ENCODE results near the gene TNIK. TPM values are rescaled to one million over a fixed set of nuclear protein-coding genes. Genes with fewer than 3 reads are reported as not detected.

TNIK gene
- polyA plus RNA-seq, 1 of the 3 experiments (the other 2 are of a cell fraction): 19.4 TPM

DNA sequence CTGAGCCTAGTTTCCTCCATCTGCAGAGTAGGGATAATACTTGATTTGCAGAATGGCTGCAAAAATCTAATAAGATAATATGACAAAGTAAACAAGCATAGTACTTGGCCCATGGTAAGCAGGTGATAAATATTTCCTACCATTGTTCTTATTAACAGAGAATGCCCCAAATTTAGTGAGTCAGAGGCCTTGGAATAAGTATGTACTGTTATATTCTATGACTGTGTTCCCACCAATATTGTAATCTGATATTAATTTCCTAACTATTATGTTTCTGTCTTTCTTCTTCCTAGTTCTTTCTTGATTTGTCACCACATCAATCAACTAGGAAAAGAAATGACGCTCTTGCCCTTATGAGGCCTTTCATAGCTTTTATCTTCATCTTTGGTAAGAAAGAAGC is 255.3 kb downstream of the TNIK start:
- Histone ChIP-seq H3K4me3 (ENCODE audit: low read depth in 2 of 2, low read length in 1 of 2) (no peak overlapping the region), H3K9ac (no peak overlapping the region), H3K36me3 (replicated peaks in 1 of 2; ENCODE audit: control insufficient read depth in 1 of 2, insufficient read depth in 2 of 2, low read length in 1 of 2) (peaks cover 2 to 16% of the 10 kb centered on the region in 2 experiments), H3K79me2 (ENCODE audit: insufficient read depth) (no peaks in the 10 kb centered on the region), H4K20me1 (ENCODE audit: insufficient read depth) (no peaks in the 10 kb centered on the region), H3K27ac (ENCODE audit: low read depth in 2 of 2, low read length in 1 of 2) (no peak overlapping the region), H3F3A (replicated peaks; ENCODE audit: insufficient read depth) (no peaks in the 10 kb centered on the region), H3K9me3 (no peaks in the 10 kb centered on the region), H2AFZ (ENCODE audit: low read depth) (no peak overlapping the region), H3K9me2 (no peaks in the 10 kb centered on the region; the same call in 1 of the 2 replicates), H3K4me2 (no peak overlapping the region), H3K4me1 (ENCODE audit: control insufficient read depth in 1 of 2, insufficient read depth in 2 of 2, low read depth in 1 of 2, low read length in 1 of 2) (peaks cover 0 to 7% of the 10 kb centered on the region in 2 experiments; a peak in 1 of 4 replicates), H3K27me3 (ENCODE audit: insufficient read depth) (no peaks in the 10 kb centered on the region)
- DNase-seq: no peak
- TF ChIP-seq, protein P1, sequence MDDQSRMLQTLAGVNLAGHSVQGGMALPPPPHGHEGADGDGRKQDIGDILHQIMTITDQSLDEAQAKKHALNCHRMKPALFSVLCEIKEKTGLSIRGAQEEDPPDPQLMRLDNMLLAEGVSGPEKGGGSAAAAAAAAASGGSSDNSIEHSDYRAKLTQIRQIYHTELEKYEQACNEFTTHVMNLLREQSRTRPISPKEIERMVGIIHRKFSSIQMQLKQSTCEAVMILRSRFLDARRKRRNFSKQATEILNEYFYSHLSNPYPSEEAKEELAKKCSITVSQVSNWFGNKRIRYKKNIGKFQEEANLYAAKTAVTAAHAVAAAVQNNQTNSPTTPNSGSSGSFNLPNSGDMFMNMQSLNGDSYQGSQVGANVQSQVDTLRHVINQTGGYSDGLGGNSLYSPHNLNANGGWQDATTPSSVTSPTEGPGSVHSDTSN (IDR thresholded peaks at IDR 0.05): peak; percentile 9; the same call in 1 of the 2 replicates
- TF ChIP-seq POLR2AphosphoS5 (IDR thresholded peaks at IDR 0.05; ENCODE audit: low read depth, low read length) (no peak), SMC3 (IDR thresholded peaks at IDR 0.05; ENCODE audit: low read depth, low read length) (no peak)
- ChIA-PET POLR2A (interaction anchor here (0.6 kb wide), 1 partner anchor 201 kb away, joined by 4 read pairs; no protein-coding TSS in a partner anchor), CTCF (interaction anchor here (1.4 kb wide), 1 partner anchor 9 kb away, joined by 3 read pairs; no protein-coding TSS in a partner anchor)
- 85% methylated on average over 1 of the region's 1 CpG for WGBS (ENCODE audit: low lambda C conversion rate)

DNA sequence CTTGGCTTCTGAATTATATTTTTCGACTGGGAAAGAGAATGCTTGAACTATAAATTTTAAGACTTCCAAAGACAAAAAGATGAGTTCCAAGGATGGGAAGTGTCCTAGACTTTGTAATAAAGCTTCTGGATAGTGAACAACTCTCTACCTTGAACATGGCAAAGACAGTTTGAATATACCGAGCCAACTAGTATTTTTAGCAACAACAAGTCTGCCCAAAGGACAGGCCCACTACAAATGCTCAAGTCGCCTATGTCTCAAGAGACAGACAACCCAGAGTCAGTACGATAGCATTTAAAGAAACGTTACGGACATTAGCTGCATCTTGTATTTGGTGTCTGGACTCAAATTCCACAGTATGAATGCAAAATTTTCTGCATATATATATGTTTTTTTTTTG is 258.4 kb downstream of the TNIK start:
- WGBS (ENCODE audit: low lambda C conversion rate): 95% methylated on average over 6 of the region's 6 CpGs
- Histone ChIP-seq H3K4me2 (no peak overlapping the region), H3K27me3 (ENCODE audit: insufficient read depth) (no peaks in the 10 kb centered on the region), H3K9me2 (no peaks in the 10 kb centered on the region; the same call in 1 of the 2 replicates), H3K4me3 (ENCODE audit: low read depth in 2 of 2, low read length in 1 of 2) (no peak overlapping the region), H2AFZ (ENCODE audit: low read depth) (no peak overlapping the region), H4K20me1 (ENCODE audit: insufficient read depth) (no peaks in the 10 kb centered on the region), H3K27ac (ENCODE audit: low read depth in 2 of 2, low read length in 1 of 2) (no peak overlapping the region), H3K9me3 (no peaks in the 10 kb centered on the region), H3K4me1 (ENCODE audit: control insufficient read depth in 1 of 2, insufficient read depth in 2 of 2, low read depth in 1 of 2, low read length in 1 of 2) (peaks cover 0 to 8% of the 10 kb centered on the region in 2 experiments; a peak in 2 of 4 replicates), H3K9ac (no peak overlapping the region), H3K36me3 (replicated peaks in 1 of 2; ENCODE audit: control insufficient read depth in 1 of 2, insufficient read depth in 2 of 2, low read length in 1 of 2) (peaks cover 0 to 14% of the 10 kb centered on the region in 2 experiments), H3K79me2 (ENCODE audit: insufficient read depth) (no peaks in the 10 kb centered on the region), H3F3A (replicated peaks; ENCODE audit: insufficient read depth) (peaks cover 15% of the 10 kb centered on the region)
- no peak for DNase-seq
- POLR2A ChIA-PET: no interaction called here
- CTCF ChIA-PET: no interaction called here
- no peak for TF ChIP-seq IRF3 (IDR thresholded peaks at IDR 0.05; ENCODE audit: low read depth, low read length)
- TF ChIP-seq RAD21 (IDR thresholded peaks at IDR 0.05; ENCODE audit: low read length): no peak
- no peak for TF ChIP-seq RXRA (IDR thresholded peaks at IDR 0.05; ENCODE audit: borderline replicate concordance, low read depth)
- no peak for TF ChIP-seq GABPA (IDR thresholded peaks at IDR 0.05; ENCODE audit: low read depth)
- TF ChIP-seq, protein P2, sequence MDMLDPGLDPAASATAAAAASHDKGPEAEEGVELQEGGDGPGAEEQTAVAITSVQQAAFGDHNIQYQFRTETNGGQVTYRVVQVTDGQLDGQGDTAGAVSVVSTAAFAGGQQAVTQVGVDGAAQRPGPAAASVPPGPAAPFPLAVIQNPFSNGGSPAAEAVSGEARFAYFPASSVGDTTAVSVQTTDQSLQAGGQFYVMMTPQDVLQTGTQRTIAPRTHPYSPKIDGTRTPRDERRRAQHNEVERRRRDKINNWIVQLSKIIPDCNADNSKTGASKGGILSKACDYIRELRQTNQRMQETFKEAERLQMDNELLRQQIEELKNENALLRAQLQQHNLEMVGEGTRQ (IDR thresholded peaks at IDR 0.05; ENCODE audit: borderline replicate concordance, low read depth, low read length): no peak

DNA sequence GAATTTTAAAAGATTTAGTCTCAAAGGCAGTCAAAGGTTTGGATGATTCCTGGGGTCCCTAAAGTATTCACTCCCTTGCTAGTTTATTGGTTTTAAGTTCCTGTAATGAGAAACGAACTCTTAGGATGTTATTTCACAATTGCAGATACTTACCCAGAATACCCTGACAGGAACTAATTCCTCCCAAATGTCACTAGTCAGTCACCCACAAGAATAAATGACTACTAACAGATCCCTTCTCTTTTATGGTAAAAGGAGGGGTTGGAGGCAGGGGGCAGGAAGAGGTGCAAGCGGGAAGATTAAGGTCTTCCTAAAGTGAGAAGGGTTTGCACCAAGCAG is 259.5 kb downstream of the TNIK start:
- peaks cover 0 to 8% of the 10 kb centered on the region in 2 experiments; a peak in 2 of 4 replicates for H3K4me1 ChIP-seq (ENCODE audit: control insufficient read depth in 1 of 2, insufficient read depth in 2 of 2, low read depth in 1 of 2, low read length in 1 of 2)
- POLR2A ChIA-PET: no interaction called here
- TF ChIP-seq, protein P3, sequence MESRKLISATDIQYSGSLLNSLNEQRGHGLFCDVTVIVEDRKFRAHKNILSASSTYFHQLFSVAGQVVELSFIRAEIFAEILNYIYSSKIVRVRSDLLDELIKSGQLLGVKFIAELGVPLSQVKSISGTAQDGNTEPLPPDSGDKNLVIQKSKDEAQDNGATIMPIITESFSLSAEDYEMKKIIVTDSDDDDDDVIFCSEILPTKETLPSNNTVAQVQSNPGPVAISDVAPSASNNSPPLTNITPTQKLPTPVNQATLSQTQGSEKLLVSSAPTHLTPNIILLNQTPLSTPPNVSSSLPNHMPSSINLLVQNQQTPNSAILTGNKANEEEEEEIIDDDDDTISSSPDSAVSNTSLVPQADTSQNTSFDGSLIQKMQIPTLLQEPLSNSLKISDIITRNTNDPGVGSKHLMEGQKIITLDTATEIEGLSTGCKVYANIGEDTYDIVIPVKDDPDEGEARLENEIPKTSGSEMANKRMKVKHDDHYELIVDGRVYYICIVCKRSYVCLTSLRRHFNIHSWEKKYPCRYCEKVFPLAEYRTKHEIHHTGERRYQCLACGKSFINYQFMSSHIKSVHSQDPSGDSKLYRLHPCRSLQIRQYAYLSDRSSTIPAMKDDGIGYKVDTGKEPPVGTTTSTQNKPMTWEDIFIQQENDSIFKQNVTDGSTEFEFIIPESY (IDR thresholded peaks at IDR 0.05; ENCODE audit: borderline replicate concordance, low read depth): no peak
- TF ChIP-seq YY1 (IDR thresholded peaks at IDR 0.05; ENCODE audit: low read depth): no peak
- TF ChIP-seq, protein P4, sequence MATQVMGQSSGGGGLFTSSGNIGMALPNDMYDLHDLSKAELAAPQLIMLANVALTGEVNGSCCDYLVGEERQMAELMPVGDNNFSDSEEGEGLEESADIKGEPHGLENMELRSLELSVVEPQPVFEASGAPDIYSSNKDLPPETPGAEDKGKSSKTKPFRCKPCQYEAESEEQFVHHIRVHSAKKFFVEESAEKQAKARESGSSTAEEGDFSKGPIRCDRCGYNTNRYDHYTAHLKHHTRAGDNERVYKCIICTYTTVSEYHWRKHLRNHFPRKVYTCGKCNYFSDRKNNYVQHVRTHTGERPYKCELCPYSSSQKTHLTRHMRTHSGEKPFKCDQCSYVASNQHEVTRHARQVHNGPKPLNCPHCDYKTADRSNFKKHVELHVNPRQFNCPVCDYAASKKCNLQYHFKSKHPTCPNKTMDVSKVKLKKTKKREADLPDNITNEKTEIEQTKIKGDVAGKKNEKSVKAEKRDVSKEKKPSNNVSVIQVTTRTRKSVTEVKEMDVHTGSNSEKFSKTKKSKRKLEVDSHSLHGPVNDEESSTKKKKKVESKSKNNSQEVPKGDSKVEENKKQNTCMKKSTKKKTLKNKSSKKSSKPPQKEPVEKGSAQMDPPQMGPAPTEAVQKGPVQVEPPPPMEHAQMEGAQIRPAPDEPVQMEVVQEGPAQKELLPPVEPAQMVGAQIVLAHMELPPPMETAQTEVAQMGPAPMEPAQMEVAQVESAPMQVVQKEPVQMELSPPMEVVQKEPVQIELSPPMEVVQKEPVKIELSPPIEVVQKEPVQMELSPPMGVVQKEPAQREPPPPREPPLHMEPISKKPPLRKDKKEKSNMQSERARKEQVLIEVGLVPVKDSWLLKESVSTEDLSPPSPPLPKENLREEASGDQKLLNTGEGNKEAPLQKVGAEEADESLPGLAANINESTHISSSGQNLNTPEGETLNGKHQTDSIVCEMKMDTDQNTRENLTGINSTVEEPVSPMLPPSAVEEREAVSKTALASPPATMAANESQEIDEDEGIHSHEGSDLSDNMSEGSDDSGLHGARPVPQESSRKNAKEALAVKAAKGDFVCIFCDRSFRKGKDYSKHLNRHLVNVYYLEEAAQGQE (IDR thresholded peaks at IDR 0.05; ENCODE audit: low read depth, low read length): no peak

More for the DNA sequence above, 259.5 kb downstream of the TNIK start:
- Histone ChIP-seq H3K9me3 (no peaks in the 10 kb centered on the region), H3K4me3 (ENCODE audit: low read depth in 2 of 2, low read length in 1 of 2) (no peak overlapping the region), H3K27ac (ENCODE audit: low read depth in 2 of 2, low read length in 1 of 2) (no peak overlapping the region), H2AFZ (ENCODE audit: low read depth) (no peak overlapping the region), H3K9ac (no peak overlapping the region), H3K27me3 (ENCODE audit: insufficient read depth) (no peaks in the 10 kb centered on the region), H3K4me2 (no peak overlapping the region), H3K36me3 (replicated peaks in 1 of 2; ENCODE audit: control insufficient read depth in 1 of 2, insufficient read depth in 2 of 2, low read length in 1 of 2) (peaks cover 0 to 11% of the 10 kb centered on the region in 2 experiments), H3K9me2 (no peaks in the 10 kb centered on the region; the same call in 1 of the 2 replicates), H4K20me1 (ENCODE audit: insufficient read depth) (no peaks in the 10 kb centered on the region), H3K79me2 (ENCODE audit: insufficient read depth) (no peaks in the 10 kb centered on the region), H3F3A (replicated peaks; ENCODE audit: insufficient read depth) (peaks cover 15% of the 10 kb centered on the region)
- 98% methylated on average over 2 of the region's 2 CpGs for WGBS (ENCODE audit: low lambda C conversion rate)
- CTCF ChIA-PET: no interaction called here
- DNase-seq: no peak
